ENCODE measurements around the gene TENM3. TPM values are rescaled to one million over a fixed set of nuclear protein-coding genes. Genes with fewer than 3 reads are reported as not detected.

Gene TENM3
- total and polyA plus RNA-seq, 2 donors (not counting 3 experiments of a cell fraction or from before 2014, with no cell fraction given), result 3.2 to 6.2 TPM

- dilution Hi-C loops (cut with MboI; ENCODE audit: extremely low pct_ligation_motif_present, low sequenced_read_pairs), result no loop called here
- no peaks in the 10 kb centered on the region for H3K36me3 ChIP-seq (ENCODE audit: control insufficient read depth in 2 of 2, extremely low read depth in 1 of 2, insufficient read depth in 2 of 2, low read length in 2 of 2)
- no peaks in the 10 kb centered on the region for H3K4me1 ChIP-seq (ENCODE audit: control insufficient read depth, extremely low read depth, insufficient read depth, low read length)
- H3K27me3 ChIP-seq (ENCODE audit: control insufficient read depth in 2 of 2, insufficient read depth in 2 of 2, low read length in 2 of 2), result no peaks in the 10 kb centered on the region
- H3K9me3 ChIP-seq (replicated peaks; ENCODE audit: control insufficient read depth, insufficient read depth, low read length), result no peaks in the 10 kb centered on the region
- no peak for DNase-seq (ENCODE audit: low read depth, low spot score)
- intact Hi-C loops (cut with micrococcal nuclease), result no loop called here
- POLR2A ChIA-PET, result no interaction called here
- no TSS peak for BruUV-seq (replicated peaks)
- H3K4me3 ChIP-seq (replicated peaks in 1 of 3; ENCODE audit: insufficient read depth in 1 of 3, low read depth in 1 of 3, low read length in 3 of 3), result no peak overlapping the region
- FAIRE-seq, result no peak
- no peaks in the 10 kb centered on the region for H4K20me1 ChIP-seq (replicated peaks; ENCODE audit: control insufficient read depth, extremely low read depth, insufficient read depth, low read length)
- TF ChIP-seq FOS (IDR thresholded peaks at IDR 0.05; ENCODE audit: borderline replicate concordance, insufficient read depth, low read length), result no peak
- no peak for TF ChIP-seq MAX (IDR thresholded peaks at IDR 0.05; ENCODE audit: insufficient read depth, insufficient read length)
- no peak for TF ChIP-seq CTCF (IDR thresholded peaks at IDR 0.05; ENCODE audit: extremely low read depth in 1 of 2, insufficient read depth in 1 of 2, low read depth in 1 of 2, low read length in 2 of 2)
- no peak for TF ChIP-seq MYC (IDR thresholded peaks at IDR 0.05; ENCODE audit: low read depth, low read length)
- no peak for TF ChIP-seq GATA2 (IDR thresholded peaks at IDR 0.05; ENCODE audit: insufficient read depth, insufficient read length, low read depth, low read length)
- no peak for TF ChIP-seq EZH2 (IDR thresholded peaks at IDR 0.05; ENCODE audit: borderline replicate concordance, low read depth, low read length, severe bottlenecking)
- TF ChIP-seq JUN (IDR thresholded peaks at IDR 0.05; ENCODE audit: borderline replicate concordance, insufficient read depth, insufficient read length, low read depth), result no peak
- no peak for TF ChIP-seq POLR2AphosphoS5 (IDR thresholded peaks at IDR 0.05; ENCODE audit: insufficient read depth, low read depth, low read length)
- TF ChIP-seq POLR2A (IDR thresholded peaks at IDR 0.05; ENCODE audit: low read depth, low read length), result no peak
- H2AFZ ChIP-seq (ENCODE audit: low read depth, low read length), result no peak overlapping the region
- no peaks in the 10 kb centered on the region for H3K9me1 ChIP-seq (replicated peaks; ENCODE audit: control insufficient read depth, extremely low read depth, insufficient read depth, low read length)
- H3K79me2 ChIP-seq (ENCODE audit: control insufficient read depth, insufficient read depth, low read length), result no peaks in the 10 kb centered on the region
- H3K27ac ChIP-seq (ENCODE audit: insufficient read depth, low read depth, low read length), result no peak overlapping the region
- H3K9ac ChIP-seq (replicated peaks; ENCODE audit: extremely low read depth, insufficient read depth, low read length), result no peak overlapping the region
- no peak overlapping the region for H3K4me2 ChIP-seq (ENCODE audit: insufficient read depth, low read length)
- CTCF ChIA-PET, result no interaction called here
These were observed 106.8 kb downstream of the TENM3 start for GRCh38 chr4:182350041-182350440.
